ENCODE results near the gene CLECL1.

Gene CLECL1

GRCh38 chr12:9762369-9762768 is 29.5 kb upstream of the CLECL1 start:
- TF ChIP-seq, protein P1, sequence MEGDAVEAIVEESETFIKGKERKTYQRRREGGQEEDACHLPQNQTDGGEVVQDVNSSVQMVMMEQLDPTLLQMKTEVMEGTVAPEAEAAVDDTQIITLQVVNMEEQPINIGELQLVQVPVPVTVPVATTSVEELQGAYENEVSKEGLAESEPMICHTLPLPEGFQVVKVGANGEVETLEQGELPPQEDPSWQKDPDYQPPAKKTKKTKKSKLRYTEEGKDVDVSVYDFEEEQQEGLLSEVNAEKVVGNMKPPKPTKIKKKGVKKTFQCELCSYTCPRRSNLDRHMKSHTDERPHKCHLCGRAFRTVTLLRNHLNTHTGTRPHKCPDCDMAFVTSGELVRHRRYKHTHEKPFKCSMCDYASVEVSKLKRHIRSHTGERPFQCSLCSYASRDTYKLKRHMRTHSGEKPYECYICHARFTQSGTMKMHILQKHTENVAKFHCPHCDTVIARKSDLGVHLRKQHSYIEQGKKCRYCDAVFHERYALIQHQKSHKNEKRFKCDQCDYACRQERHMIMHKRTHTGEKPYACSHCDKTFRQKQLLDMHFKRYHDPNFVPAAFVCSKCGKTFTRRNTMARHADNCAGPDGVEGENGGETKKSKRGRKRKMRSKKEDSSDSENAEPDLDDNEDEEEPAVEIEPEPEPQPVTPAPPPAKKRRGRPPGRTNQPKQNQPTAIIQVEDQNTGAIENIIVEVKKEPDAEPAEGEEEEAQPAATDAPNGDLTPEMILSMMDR (IDR thresholded peaks at IDR 0.05; ENCODE audit: extremely low read depth, insufficient read depth, missing control alignments), result no peak
- in situ Hi-C loops (cut with MboI; ENCODE audit: low pct_unique_long_range_greater_than_20kb, low sequenced_read_pairs, unreplicated experiment), result no loop called here

DNA sequence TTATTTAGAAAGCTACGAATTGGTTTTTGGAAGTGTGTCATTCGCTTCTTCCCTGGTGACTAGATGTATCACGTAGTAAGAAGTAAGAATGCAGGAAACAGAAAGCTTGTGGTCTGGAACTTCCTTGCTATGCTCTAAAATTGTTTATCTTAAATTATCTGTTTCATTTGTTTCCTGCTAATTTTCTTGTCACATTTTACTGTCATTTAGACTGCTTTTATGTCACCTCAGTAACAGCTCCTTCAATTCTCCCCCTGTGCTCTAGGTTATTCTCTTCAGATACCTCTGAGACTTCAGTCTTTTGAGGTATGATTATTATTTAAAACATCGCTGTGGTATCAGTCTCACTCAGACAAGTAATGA is 28.5 kb upstream of the CLECL1 start:
- in situ Hi-C loops (cut with MboI; ENCODE audit: low pct_unique_long_range_greater_than_20kb, low sequenced_read_pairs, unreplicated experiment), result no loop called here

More at GRCh38 chr12:9762369-9762768, 29.5 kb upstream of the CLECL1 start:
- no peak for DNase-seq (ENCODE audit: low spot score)

DNA sequence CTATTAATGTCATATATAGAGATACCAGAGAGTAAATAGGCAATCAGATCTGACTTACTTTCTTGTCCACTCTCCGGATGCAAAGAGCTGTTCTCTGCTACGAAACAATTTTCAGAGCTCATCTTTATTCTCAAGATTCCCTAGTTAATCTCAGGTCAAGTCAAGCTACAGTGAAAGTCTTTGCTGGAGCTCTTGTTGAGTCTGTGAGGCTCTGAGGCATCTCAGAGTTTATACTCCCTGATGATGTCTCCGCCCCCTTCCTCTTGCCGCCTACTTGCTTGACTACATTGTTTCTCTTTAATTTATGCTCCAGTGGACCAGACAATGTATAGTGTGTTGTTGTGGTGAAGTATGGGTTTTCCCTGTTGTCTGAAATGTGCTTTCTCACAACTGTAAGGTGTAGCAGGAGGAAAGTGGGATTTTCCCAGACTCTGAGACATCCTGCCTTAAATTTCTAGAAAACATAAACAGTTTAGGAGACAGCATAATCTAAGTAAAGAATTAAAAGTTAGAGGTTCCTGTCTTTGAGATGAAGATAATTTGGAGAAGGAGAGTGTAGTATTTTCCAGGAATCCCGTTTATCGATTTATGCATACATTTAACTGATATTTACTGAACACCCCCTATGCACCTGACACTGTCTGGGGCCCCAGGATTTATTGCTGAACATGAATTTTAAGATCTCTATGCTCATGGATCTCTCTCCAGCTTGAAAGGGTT is 28.0 kb upstream of the CLECL1 start, which contains the start of gene CD69:
Gene CD69 (minus strand): TSS at position 203 of the 720 bp plus-strand sequence. CDS start 81 bp downstream, at position 122.
- peak; percentile 29 for DNase-seq (ENCODE audit: low spot score)
- TF ChIP-seq, protein P1 (IDR thresholded peaks at IDR 0.05; ENCODE audit: extremely low read depth, insufficient read depth, missing control alignments), result no peak
- in situ Hi-C loops (cut with MboI; ENCODE audit: low pct_unique_long_range_greater_than_20kb, low sequenced_read_pairs, unreplicated experiment), result no loop called here

More for the DNA sequence above, 28.5 kb upstream of the CLECL1 start:
- DNase-seq (ENCODE audit: low spot score), result no peak
- TF ChIP-seq, protein P1 (IDR thresholded peaks at IDR 0.05; ENCODE audit: extremely low read depth, insufficient read depth, missing control alignments), result no peak

GRCh38 chr12:9760120-9760519 is 27.2 kb upstream of the CLECL1 start:
- DNase-seq (ENCODE audit: low spot score), result no peak
- in situ Hi-C loops (cut with MboI; ENCODE audit: low pct_unique_long_range_greater_than_20kb, low sequenced_read_pairs, unreplicated experiment), result no loop called here
- TF ChIP-seq, protein P1 (IDR thresholded peaks at IDR 0.05; ENCODE audit: extremely low read depth, insufficient read depth, missing control alignments), result no peak

GRCh38 chr12:9759694-9760093 is 26.8 kb upstream of the CLECL1 start:
- TF ChIP-seq, protein P1 (IDR thresholded peaks at IDR 0.05; ENCODE audit: extremely low read depth, insufficient read depth, missing control alignments), result no peak
- in situ Hi-C loops (cut with MboI; ENCODE audit: low pct_unique_long_range_greater_than_20kb, low sequenced_read_pairs, unreplicated experiment), result no loop called here
- no peak for DNase-seq (ENCODE audit: low spot score)

- no peak for DNase-seq (ENCODE audit: low spot score)
- in situ Hi-C loops (cut with MboI; ENCODE audit: low pct_unique_long_range_greater_than_20kb, low sequenced_read_pairs, unreplicated experiment), result no loop called here
- TF ChIP-seq, protein P1 (IDR thresholded peaks at IDR 0.05; ENCODE audit: extremely low read depth, insufficient read depth, missing control alignments), result no peak
Observed at GRCh38 chr12:9758119-9758518, 25.2 kb upstream of the CLECL1 start.
